HepG2 (cell line): Measurements from ENCODE around the gene FANCG. TPM values are rescaled to one million over a fixed set of nuclear protein-coding genes. Genes with fewer than 3 reads are reported as not detected.

Experiments used
- ATAC-seq: fragments of 200-7000 bp; cut with Tn5 transposase; 3 replicates; pipeline ENCODE4 v1.9.1; 2020; ENCODE audit warnings: mild to moderate bottlenecking, moderate library complexity
- BruUV-seq: library from RNA; stranded (reverse); fragments of 400-500 nt; replicated peaks from 2 replicates; lab custom pipeline; 2021; lab: Mats Ljungman, UMichigan
- CTCF ChIA-PET: fragments of 300-600 bp; formaldehyde crosslinking; extraction: SDS; loops from one replicate; lab custom pipeline; 2021; ENCODE audit warnings: low total read pairs, inconsistent platforms, low intra/inter-chr PET ratio; lab: Yijun Ruan, JAX
- POLR2A ChIA-PET: fragments of 350-600 bp; sonication (Branson Sonifier 250); formaldehyde crosslinking; loops from one replicate; lab custom pipeline; 2020; ENCODE audit warnings: antibody characterized with exemption, inconsistent platforms; lab: Yijun Ruan, JAX
- DNase-seq: peaks from one replicate; pipeline ENCODE4 v3.0.0-alpha.2; 2015; ENCODE audit warnings: low spot score
- FAIRE-seq: peaks from 3 replicates; lab custom pipeline; 2011; peaks lifted over from hg19 to GRCh38; lab: Jason Lieb, UNC
- H2AFZ ChIP-seq: one replicate; pipeline ENCODE4 v1.6.1; 2011; ENCODE audit warnings: low read length, inconsistent platforms
- H3K27ac ChIP-seq: fragments of 300-600 bp; 3 replicates; pipeline ENCODE4 v1.8.0; 2011; ENCODE audit warnings: mixed run types, mild to moderate bottlenecking, mixed read lengths, low read length, inconsistent platforms; ENCODE audit not compliant: insufficient read depth; ENCODE audit errors: extremely low read length
- H3K27me3 ChIP-seq, 2 experiments: fragments of 200-600 bp in 1 of 2; 2 replicates in 1 of 2; 3 replicates in 1 of 2; pipeline versions ENCODE4 v1.6.0 to v1.8.0; 2011; ENCODE audit warnings: low read length in 2 of 2, mild to moderate bottlenecking in 2 of 2, moderate library complexity in 2 of 2, inconsistent platforms in 1 of 2; ENCODE audit not compliant: insufficient read depth in 2 of 2, control insufficient read depth in 1 of 2
- H3K36me3 ChIP-seq, 2 experiments: fragments of 200-600 bp in 1 of 2; replicated peaks in 1 of 2; 2 replicates in 1 of 2; 3 replicates in 1 of 2; pipeline versions ENCODE4 v1.5.1 to v1.8.0; 2011; ENCODE audit warnings: low read length in 2 of 2, inconsistent platforms in 1 of 2; ENCODE audit not compliant: insufficient read depth in 2 of 2, control insufficient read depth in 1 of 2
- H3K4me1 ChIP-seq: 2 replicates; pipeline ENCODE4 v1.5.1; 2012; ENCODE audit warnings: low read length, inconsistent platforms; ENCODE audit not compliant: insufficient read depth
- H3K4me2 ChIP-seq: 2 replicates; pipeline ENCODE4 v1.6.0; 2011; ENCODE audit warnings: low read depth, low read length, inconsistent platforms
- H3K4me3 ChIP-seq, 3 experiments: fragments of 200-600 bp in 1 of 3; sonication (generic), shearing (Covaris generic) in 1 of 3; replicated peaks in 1 of 3; 2 replicates each; pipeline ENCODE4 v1.5.1; 2011 to 2016; ENCODE audit warnings: low read length in 3 of 3, inconsistent platforms in 2 of 3, low read depth in 2 of 3, mild to moderate bottlenecking in 2 of 3, control low read depth in 1 of 3, mixed read lengths in 1 of 3; ENCODE audit not compliant: insufficient read depth in 1 of 3
- H3K79me2 ChIP-seq: one replicate; pipeline ENCODE4 v1.6.1; 2011; ENCODE audit warnings: low read length, inconsistent platforms; ENCODE audit not compliant: insufficient read depth
- H3K9ac ChIP-seq: 2 replicates; pipeline ENCODE4 v1.6.0; 2011; ENCODE audit warnings: mild to moderate bottlenecking, low read depth, low read length, inconsistent platforms; ENCODE audit not compliant: insufficient read depth
- H3K9me3 ChIP-seq: 2 replicates; pipeline ENCODE4 v1.5.1; 2012; ENCODE audit warnings: mild to moderate bottlenecking, low read length
- H4K20me1 ChIP-seq: 2 replicates; pipeline ENCODE4 v1.6.0; 2011; ENCODE audit warnings: inconsistent platforms, mild to moderate bottlenecking, low read length, moderate library complexity; ENCODE audit not compliant: insufficient read depth
- ESRRA ChIP-seq: sonication (generic); formaldehyde crosslinking; IDR thresholded peaks from 2 replicates; pipeline ENCODE4 v1.5.1; 2020; ENCODE audit warnings: mild to moderate bottlenecking, low read depth, missing genetic modification reagents
- HOXA7 ChIP-seq: sonication (generic); formaldehyde crosslinking; IDR thresholded peaks from 2 replicates; pipeline ENCODE4 v1.8.1; 2022; ENCODE audit warnings: mild to moderate bottlenecking, missing genetic modification reagents, moderate library complexity
- MAZ ChIP-seq, 2 experiments: sonication (generic) in 1 of 2; formaldehyde crosslinking in 1 of 2; IDR thresholded peaks; 2 replicates each; pipeline versions ENCODE4 v1.5.0 to v1.6.1; 2012 to 2020; ENCODE audit warnings: low read depth in 2 of 2, mild to moderate bottlenecking in 2 of 2, borderline replicate concordance in 1 of 2, improper control_type of control experiment in 1 of 2, low read length in 1 of 2, missing genetic modification reagents in 1 of 2, moderate library complexity in 1 of 2
- RBM22 ChIP-seq: fragments of 200-400 bp; formaldehyde crosslinking; optimal IDR thresholded peaks from 2 replicates; pipeline ENCODE3; 2017; ENCODE audit warnings: mild to moderate bottlenecking, low read length, moderate library complexity
- RFX3 ChIP-seq: IDR thresholded peaks from 2 replicates; pipeline ENCODE4 v1.6.1; 2016; ENCODE audit warnings: missing biosample characterization, missing genetic modification reagents
- ZNF256 ChIP-seq: sonication (generic); formaldehyde crosslinking; conservative IDR thresholded peaks from 2 replicates; pipeline ENCODE4 v1.4.0; 2020; ENCODE audit warnings: missing genetic modification reagents
- ZNF562 ChIP-seq: sonication (generic); formaldehyde crosslinking; IDR thresholded peaks from 2 replicates; pipeline ENCODE4 v1.8.0; 2022; ENCODE audit warnings: missing genetic modification reagents, borderline replicate concordance
- ZNF782 ChIP-seq: sonication (generic); formaldehyde crosslinking; IDR thresholded peaks from 2 replicates; pipeline ENCODE4 v1.4.0; 2020; ENCODE audit warnings: missing genetic modification reagents, mild to moderate bottlenecking, borderline replicate concordance
- ZZZ3 ChIP-seq: sonication (generic); formaldehyde crosslinking; IDR thresholded peaks from 2 replicates; pipeline ENCODE4 v1.4.0; 2020; ENCODE audit warnings: missing genetic modification reagents, mild to moderate bottlenecking, borderline replicate concordance
- WGBS: methylation state at CpG from one replicate; pipeline ENCODE4 v1.1.6; 2017; ENCODE audit warnings: low lambda C conversion rate; 5-methylcytosine and 5-hydroxymethylcytosine counted together
- in situ Hi-C: cut with HindIII; loops from 2 replicates; pipeline ENCODE4 v1.10.0; 2017; ENCODE audit warnings: low pct_unique_long_range_greater_than_20kb; ENCODE audit not compliant: extremely low pct_ligation_motif_present
- intact Hi-C: fragments of 100-400 bp; cut with micrococcal nuclease; formaldehyde crosslinking; loops from one replicate; pipeline ENCODE4 v1.10.0; 2022; ENCODE audit not compliant: unreplicated experiment
- polyA plus RNA-seq, 8 experiments: library from polyadenylated mRNA; depleted of rRNA in 3 of 8; stranded (reverse) in 7 of 8; unstranded in 1 of 8; fragments of >200 nt; fragmentation: Illumina TruSeq in 4 of 8; extraction: Trizol in 4 of 8; gene quantifications; 2 replicates each; pipeline versions ENCODE4 v1.2.1 to v1.2.3, GENCODE V29; 2011 to 2016; ENCODE audit warnings: low read depth in 4 of 8, missing spikeins in 1 of 8, mixed read lengths in 1 of 8; ENCODE audit not compliant: insufficient read depth in 1 of 8
- total RNA-seq, 5 experiments: library from RNA; depleted of rRNA; stranded (reverse); fragments of >200 nt; fragmentation: Illumina TruSeq; extraction: Trizol; gene quantifications; 2 replicates each; pipeline ENCODE4 v1.2.3, GENCODE V29; 2016; ENCODE audit warnings: low read depth in 1 of 5
- TF ChIP-seq, protein P1 (sequence below): conservative IDR thresholded peaks from 2 replicates; pipeline ENCODE4 v1.6.1; 2018; ENCODE audit warnings: missing genetic modification reagents
- TF ChIP-seq, protein P2 (sequence below): sonication (generic); formaldehyde crosslinking; IDR thresholded peaks from 2 replicates; pipeline ENCODE4 v1.4.0; 2020; ENCODE audit warnings: mild to moderate bottlenecking, missing genetic modification reagents
- TF ChIP-seq, protein P3 (sequence below): sonication (generic); formaldehyde crosslinking; IDR thresholded peaks from 2 replicates; pipeline ENCODE4 v1.4.0; 2020; ENCODE audit warnings: mild to moderate bottlenecking, missing genetic modification reagents

The FANCG gene
- total and polyA plus RNA-seq, 2 of the 13 experiments (the other 11 are each of a cell fraction or from before 2014, with no cell fraction given), result 14.4 to 45.1 TPM

DNA sequence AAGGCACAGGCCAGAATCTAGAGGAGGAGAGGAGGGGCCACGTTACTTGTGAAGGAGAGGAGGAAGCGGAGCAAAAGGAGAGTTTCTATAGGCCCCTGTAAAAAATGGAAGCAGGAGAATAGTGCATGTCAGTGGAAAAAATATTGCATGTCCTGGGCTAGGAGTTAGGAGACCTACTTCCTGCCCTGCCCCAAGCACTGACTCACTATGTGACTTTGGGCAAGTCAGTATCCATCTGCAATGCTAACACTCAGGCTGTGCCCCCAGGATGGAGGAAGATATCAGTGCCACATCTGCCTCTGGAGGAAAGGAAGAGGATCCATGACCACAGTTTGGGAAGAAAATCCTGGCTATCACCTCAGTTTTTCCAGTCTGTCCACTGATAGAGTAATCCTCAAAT is 9.7 kb upstream of the FANCG start (continued):
- TF ChIP-seq ESRRA (CRISPR knock-in tag), result no peak

DNA sequence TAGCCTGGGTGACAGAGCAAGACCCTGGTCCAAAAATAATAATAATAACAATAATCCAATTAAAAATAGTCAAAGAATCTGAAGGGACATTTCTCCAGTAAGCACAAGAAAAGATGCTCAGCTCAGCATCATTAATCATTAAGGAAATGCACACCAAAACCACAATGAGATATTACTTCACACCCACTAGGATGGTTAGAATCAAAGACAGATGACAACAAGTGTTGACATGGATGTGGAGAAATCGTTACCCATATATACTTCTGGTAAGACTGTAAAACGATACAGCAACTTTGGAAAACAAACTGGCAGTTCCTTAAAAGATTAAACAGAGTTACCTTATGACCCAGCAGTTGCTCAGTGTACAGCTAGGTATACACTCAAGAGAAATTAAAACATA is 5.3 kb upstream of the FANCG start:
- DNase-seq, result no peak
- Histone ChIP-seq H3K79me2 (no peaks in the 10 kb centered on the region), H2AFZ (no peak overlapping the region), H4K20me1 (no peaks in the 10 kb centered on the region), H3K4me2 (no peak overlapping the region), H3K27me3 (no peaks in the 10 kb centered on the region), H3K36me3 (peaks cover 2 to 13% of the 10 kb centered on the region in 2 experiments; a peak in 3 of 5 replicates), H3K4me1 (0 out of 2 replicates have a peak, but pooled peaks cover 4% of the 10 kb centered on the region), H3K4me3 (no peak overlapping the region), H3K27ac (no peak overlapping the region), H3K9ac (no peak overlapping the region), H3K9me3 (no peaks in the 10 kb centered on the region)
- ChIA-PET POLR2A (no interaction called here), CTCF (no interaction called here)
- FAIRE-seq, result no peak
- in situ Hi-C loops, result no loop called here
- no peak for ATAC-seq
- no TSS peak for BruUV-seq
- TF ChIP-seq, protein P1, sequence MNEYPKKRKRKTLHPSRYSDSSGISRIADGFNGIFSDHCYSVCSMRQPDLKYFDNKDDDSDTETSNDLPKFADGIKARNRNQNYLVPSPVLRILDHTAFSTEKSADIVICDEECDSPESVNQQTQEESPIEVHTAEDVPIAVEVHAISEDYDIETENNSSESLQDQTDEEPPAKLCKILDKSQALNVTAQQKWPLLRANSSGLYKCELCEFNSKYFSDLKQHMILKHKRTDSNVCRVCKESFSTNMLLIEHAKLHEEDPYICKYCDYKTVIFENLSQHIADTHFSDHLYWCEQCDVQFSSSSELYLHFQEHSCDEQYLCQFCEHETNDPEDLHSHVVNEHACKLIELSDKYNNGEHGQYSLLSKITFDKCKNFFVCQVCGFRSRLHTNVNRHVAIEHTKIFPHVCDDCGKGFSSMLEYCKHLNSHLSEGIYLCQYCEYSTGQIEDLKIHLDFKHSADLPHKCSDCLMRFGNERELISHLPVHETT (CRISPR knock-in tag), result no peak
- TF ChIP-seq MAZ (IDR thresholded peaks at IDR 0.05; ENCODE audit: borderline replicate concordance, low read depth, low read length), result no peak
- no peak for TF ChIP-seq MAZ (CRISPR knock-in tag; IDR thresholded peaks at IDR 0.05; ENCODE audit: low read depth)
- no peak for TF ChIP-seq RFX3 (CRISPR knock-in tag)
- TF ChIP-seq ZNF782, result no peak
- TF ChIP-seq ZZZ3 (CRISPR knock-in tag), result no peak
- no peak for TF ChIP-seq HOXA7
- TF ChIP-seq, protein P2, sequence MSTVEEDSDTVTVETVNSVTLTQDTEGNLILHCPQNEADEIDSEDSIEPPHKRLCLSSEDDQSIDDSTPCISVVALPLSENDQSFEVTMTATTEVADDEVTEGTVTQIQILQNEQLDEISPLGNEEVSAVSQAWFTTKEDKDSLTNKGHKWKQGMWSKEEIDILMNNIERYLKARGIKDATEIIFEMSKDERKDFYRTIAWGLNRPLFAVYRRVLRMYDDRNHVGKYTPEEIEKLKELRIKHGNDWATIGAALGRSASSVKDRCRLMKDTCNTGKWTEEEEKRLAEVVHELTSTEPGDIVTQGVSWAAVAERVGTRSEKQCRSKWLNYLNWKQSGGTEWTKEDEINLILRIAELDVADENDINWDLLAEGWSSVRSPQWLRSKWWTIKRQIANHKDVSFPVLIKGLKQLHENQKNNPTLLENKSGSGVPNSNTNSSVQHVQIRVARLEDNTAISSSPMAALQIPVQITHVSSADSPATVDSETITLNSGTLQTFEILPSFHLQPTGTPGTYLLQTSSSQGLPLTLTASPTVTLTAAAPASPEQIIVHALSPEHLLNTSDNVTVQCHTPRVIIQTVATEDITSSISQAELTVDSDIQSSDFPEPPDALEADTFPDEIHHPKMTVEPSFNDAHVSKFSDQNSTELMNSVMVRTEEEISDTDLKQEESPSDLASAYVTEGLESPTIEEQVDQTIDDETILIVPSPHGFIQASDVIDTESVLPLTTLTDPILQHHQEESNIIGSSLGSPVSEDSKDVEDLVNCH (CRISPR knock-in tag), result no peak
- no peak for TF ChIP-seq ZNF256 (CRISPR knock-in tag)
- TF ChIP-seq ZNF562 (CRISPR knock-in tag), result no peak
- TF ChIP-seq RBM22, result no peak
- TF ChIP-seq, protein P3, sequence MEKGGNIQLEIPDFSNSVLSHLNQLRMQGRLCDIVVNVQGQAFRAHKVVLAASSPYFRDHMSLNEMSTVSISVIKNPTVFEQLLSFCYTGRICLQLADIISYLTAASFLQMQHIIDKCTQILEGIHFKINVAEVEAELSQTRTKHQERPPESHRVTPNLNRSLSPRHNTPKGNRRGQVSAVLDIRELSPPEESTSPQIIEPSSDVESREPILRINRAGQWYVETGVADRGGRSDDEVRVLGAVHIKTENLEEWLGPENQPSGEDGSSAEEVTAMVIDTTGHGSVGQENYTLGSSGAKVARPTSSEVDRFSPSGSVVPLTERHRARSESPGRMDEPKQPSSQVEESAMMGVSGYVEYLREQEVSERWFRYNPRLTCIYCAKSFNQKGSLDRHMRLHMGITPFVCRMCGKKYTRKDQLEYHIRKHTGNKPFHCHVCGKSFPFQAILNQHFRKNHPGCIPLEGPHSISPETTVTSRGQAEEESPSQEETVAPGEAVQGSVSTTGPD, result no peak
- WGBS, result 92% methylated on average over 2 of the region's 2 CpGs
- intact Hi-C loops, result no loop called here
